Measurements from ENCODE around the gene CCDC6. TPM values are rescaled to one million over a fixed set of nuclear protein-coding genes. Genes with fewer than 3 reads are reported as not detected.

The CCDC6 gene
- total RNA-seq, 4 donors from 2014 or later: 20.1 to 30.6 (median 24.1) TPM

- Histone ChIP-seq H3K27ac (no peak overlapping the region), H3K4me3 (no peak overlapping the region), H3K4me1 (no peaks in the 10 kb centered on the region), H3K36me3 (peaks cover 0 to 31% (median 17%) of the 10 kb centered on the region in 3 donors), H3K9me3 (no peaks in the 10 kb centered on the region), H3K27me3 (no peaks in the 10 kb centered on the region)
- WGBS, 2 donors: 73 to 88% methylated on average over 3 of the region's 3 CpGs
- no peak for DNase-seq (ENCODE audit: low spot score in 2 of 2)
- TF ChIP-seq, protein P1, sequence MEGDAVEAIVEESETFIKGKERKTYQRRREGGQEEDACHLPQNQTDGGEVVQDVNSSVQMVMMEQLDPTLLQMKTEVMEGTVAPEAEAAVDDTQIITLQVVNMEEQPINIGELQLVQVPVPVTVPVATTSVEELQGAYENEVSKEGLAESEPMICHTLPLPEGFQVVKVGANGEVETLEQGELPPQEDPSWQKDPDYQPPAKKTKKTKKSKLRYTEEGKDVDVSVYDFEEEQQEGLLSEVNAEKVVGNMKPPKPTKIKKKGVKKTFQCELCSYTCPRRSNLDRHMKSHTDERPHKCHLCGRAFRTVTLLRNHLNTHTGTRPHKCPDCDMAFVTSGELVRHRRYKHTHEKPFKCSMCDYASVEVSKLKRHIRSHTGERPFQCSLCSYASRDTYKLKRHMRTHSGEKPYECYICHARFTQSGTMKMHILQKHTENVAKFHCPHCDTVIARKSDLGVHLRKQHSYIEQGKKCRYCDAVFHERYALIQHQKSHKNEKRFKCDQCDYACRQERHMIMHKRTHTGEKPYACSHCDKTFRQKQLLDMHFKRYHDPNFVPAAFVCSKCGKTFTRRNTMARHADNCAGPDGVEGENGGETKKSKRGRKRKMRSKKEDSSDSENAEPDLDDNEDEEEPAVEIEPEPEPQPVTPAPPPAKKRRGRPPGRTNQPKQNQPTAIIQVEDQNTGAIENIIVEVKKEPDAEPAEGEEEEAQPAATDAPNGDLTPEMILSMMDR (IDR thresholded peaks at IDR 0.05): no peak
- TF ChIP-seq POLR2A (IDR thresholded peaks at IDR 0.05): no peak
Measured at GRCh38 chr10:59844436-59844835, 61.9 kb downstream of the CCDC6 start.

GRCh38 chr10:59843748-59844147 lies 62.6 kb downstream of the CCDC6 start:
- H3K4me1 ChIP-seq: no peaks in the 10 kb centered on the region
- DNase-seq (ENCODE audit: low spot score in 2 of 2): no peak
- H3K27ac ChIP-seq: no peak overlapping the region
- TF ChIP-seq EP300 (IDR thresholded peaks at IDR 0.05) (no peak), POLR2A (IDR thresholded peaks at IDR 0.05) (no peak)
- WGBS, 2 donors: 75 to 84% methylated on average over 2 of the region's 2 CpGs
- no peak overlapping the region for H3K4me3 ChIP-seq
- no peaks in the 10 kb centered on the region for H3K27me3 ChIP-seq
- H3K36me3 ChIP-seq: peaks cover 0 to 26% (median 13%) of the 10 kb centered on the region in 3 donors
- H3K9me3 ChIP-seq: no peaks in the 10 kb centered on the region

GRCh38 chr10:59839576-59839975 lies 66.8 kb downstream of the CCDC6 start:
- Histone ChIP-seq H3K4me3 (no peak overlapping the region), H3K27me3 (no peaks in the 10 kb centered on the region), H3K36me3 (no peaks in the 10 kb centered on the region), H3K9me3 (no peaks in the 10 kb centered on the region), H3K4me1 (no peaks in the 10 kb centered on the region), H3K27ac (no peak overlapping the region)
- WGBS, 2 donors: 72 to 83% methylated on average over 6 of the region's 6 CpGs
- TF ChIP-seq, protein P1 (IDR thresholded peaks at IDR 0.05): no peak
- no peak for TF ChIP-seq EP300 (IDR thresholded peaks at IDR 0.05)
- TF ChIP-seq POLR2A (IDR thresholded peaks at IDR 0.05): no peak
- no peak for DNase-seq (ENCODE audit: low spot score in 2 of 2)

DNA sequence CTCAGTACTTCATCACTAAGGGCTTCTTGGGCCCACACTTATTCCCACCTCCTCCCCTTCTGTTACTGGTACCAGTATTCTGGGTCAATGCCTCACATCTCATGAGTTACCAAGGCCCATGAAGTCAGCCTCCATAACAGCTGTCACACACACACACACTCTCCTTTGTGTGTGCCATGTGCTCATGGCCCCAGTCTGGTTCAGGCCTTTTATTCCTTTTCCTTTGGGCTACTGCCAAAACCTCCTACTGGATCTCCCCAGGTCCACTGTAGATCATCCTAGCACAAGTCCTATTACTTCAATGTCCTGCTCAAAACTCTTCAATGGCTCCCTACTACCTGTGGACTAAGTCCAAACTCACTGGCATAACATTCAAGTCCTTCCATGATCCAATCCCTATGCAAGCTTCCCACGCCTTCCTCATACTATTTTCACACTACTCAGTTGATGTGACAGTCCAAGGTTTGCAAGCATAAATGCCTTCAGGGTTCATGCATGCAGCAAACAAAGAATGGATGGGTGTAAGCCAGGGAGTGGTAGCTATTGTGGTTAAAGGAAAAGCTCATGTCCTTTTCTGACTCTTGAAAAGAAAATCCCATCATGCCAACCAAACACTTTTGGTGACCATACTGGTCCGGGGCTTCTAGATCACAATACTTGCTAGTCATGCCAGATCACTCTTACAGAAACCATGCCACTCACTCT lies 68.1 kb downstream of the CCDC6 start:
- WGBS, 2 donors: 94 to 98% methylated on average over 2 of the region's 2 CpGs
- no peak for TF ChIP-seq POLR2A (IDR thresholded peaks at IDR 0.05)
- TF ChIP-seq, protein P1 (IDR thresholded peaks at IDR 0.05): no peak
- TF ChIP-seq EP300 (IDR thresholded peaks at IDR 0.05): no peak
- Histone ChIP-seq H3K36me3 (no peaks in the 10 kb centered on the region), H3K9me3 (no peaks in the 10 kb centered on the region), H3K27me3 (no peaks in the 10 kb centered on the region), H3K4me1 (peaks cover 0 to 3% (median 0%) of the 10 kb centered on the region in 4 donors), H3K4me3 (no peak overlapping the region), H3K27ac (no peak overlapping the region)
- no peak for DNase-seq (ENCODE audit: low spot score in 2 of 2)

DNA sequence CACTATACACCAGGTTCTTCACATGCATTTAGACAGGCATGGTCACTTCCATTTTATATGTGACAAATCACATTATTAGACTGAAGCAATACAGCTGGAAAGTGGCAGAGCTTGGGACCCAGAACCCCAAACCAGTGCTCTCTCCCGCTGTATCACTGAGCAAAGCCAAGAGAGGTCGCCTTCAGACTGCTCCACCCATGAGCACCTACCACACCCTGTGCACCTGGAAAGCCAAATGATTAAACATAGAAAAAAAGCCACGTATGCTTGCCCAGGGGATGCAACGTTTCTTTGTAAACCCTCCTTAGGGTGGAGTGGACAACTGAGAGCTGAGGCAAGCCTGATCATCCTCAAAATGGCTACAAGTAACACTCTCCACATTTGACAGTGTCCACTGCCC lies 72.5 kb downstream of the CCDC6 start:
- WGBS, 2 donors: 76 to 77% methylated on average over 4 of the region's 4 CpGs
- H3K27ac ChIP-seq: no peak overlapping the region
- peaks cover 0 to 3% (median 0%) of the 10 kb centered on the region in 4 donors for H3K4me1 ChIP-seq
- DNase-seq (ENCODE audit: low spot score in 2 of 2): no peak
- H3K27me3 ChIP-seq: no peaks in the 10 kb centered on the region
- H3K36me3 ChIP-seq: peaks cover 0 to 10% (median 0%) of the 10 kb centered on the region in 3 donors
- TF ChIP-seq EP300 (IDR thresholded peaks at IDR 0.05) (no peak), POLR2A (IDR thresholded peaks at IDR 0.05) (no peak)
- TF ChIP-seq, protein P1 (IDR thresholded peaks at IDR 0.05): no peak
- no peak overlapping the region for H3K4me3 ChIP-seq
- H3K9me3 ChIP-seq: no peaks in the 10 kb centered on the region
